RWPE1 (cell line): ENCODE data around the gene GUK1.
A peak's percentile ranks its signal among the peaks of the same experiment; 100 is the strongest.
"Not testable (repeated sequence)": the region's sequence is repeated elsewhere in the genome, so short reads cannot be mapped to it uniquely, and the experiment has no call there.

Experiments used
- CTCF ChIA-PET: fragments of 350-600 bp; sonication (Branson Sonifier 250); formaldehyde crosslinking; extraction: SDS; loops from one replicate; lab custom pipeline; 2021; lab: Yijun Ruan, JAX
- POLR2A ChIA-PET: fragments of 400-600 bp; formaldehyde crosslinking; extraction: SDS; loops from one replicate; lab custom pipeline; 2020; ENCODE audit warnings: antibody characterized with exemption; ENCODE audit not compliant: low non-redundant PET; lab: Yijun Ruan, JAX
- DNase-seq: peaks from one replicate; pipeline ENCODE4 v3.0.0; 2012; ENCODE audit warnings: low spot score
- H3K27ac ChIP-seq: fragments of 450-650 bp; 2 replicates; pipeline ENCODE4 v1.5.1; 2017
- CTCF ChIP-seq: fragments of 450-650 bp; conservative IDR thresholded peaks from 2 replicates; pipeline ENCODE4 v1.5.1; 2017; ENCODE audit warnings: low read depth, mild to moderate bottlenecking

Gene GUK1

DNA sequence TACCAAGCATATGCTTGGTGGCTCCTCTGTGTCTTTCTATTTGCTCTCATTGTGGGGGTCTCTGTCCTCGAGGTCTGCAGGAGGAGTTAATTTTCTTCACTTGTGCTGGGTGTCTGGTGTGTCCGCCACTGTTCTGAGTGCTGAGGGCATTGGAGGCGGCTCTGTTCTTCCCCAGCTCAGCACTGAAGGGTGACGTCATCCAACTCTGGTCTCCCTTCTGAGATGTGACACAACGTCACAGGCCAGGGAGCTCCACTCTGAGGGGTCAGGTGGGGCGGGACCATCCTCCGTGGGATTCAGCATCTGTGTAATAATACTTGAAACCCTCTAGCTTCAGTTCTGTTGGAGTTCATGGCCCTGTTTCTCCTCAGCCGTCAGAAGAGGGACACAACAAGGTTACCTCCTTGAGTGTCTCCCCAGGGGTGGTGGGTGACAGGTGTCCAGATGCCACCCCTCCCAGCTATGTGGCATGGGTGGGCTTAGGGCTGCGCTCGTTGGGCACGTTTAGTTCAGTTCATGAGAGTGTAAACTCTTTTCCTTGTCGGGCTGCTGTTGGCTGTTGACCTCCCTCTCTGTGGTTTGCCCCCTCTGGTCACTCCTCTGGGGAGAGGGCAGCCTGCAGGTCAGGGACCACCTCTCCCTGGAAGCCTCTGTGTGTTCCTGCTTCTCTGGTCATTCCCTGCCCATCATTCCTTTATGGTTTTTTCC, 28.6 kb downstream of the GUK1 start:
- no peak overlapping the region for H3K27ac ChIP-seq
- DNase-seq, result no peak
- no peak for TF ChIP-seq CTCF
- ChIA-PET CTCF (interaction anchor here (1.3 kb wide), 1 partner anchor 38 kb away, joined by 3 read pairs; no protein-coding TSS in a partner anchor), POLR2A (no interaction called here)

- CTCF ChIA-PET, result interaction anchor here (0.5 kb wide), 1 partner anchor 386 kb away, joined by 4 read pairs; no protein-coding TSS in a partner anchor
- no peak overlapping the region for H3K27ac ChIP-seq
- no peak for DNase-seq
- POLR2A ChIA-PET, result no interaction called here
- no peak for TF ChIP-seq CTCF
Observed at GRCh38 chr1:228169345-228169744, 29.3 kb downstream of the GUK1 start.

DNA sequence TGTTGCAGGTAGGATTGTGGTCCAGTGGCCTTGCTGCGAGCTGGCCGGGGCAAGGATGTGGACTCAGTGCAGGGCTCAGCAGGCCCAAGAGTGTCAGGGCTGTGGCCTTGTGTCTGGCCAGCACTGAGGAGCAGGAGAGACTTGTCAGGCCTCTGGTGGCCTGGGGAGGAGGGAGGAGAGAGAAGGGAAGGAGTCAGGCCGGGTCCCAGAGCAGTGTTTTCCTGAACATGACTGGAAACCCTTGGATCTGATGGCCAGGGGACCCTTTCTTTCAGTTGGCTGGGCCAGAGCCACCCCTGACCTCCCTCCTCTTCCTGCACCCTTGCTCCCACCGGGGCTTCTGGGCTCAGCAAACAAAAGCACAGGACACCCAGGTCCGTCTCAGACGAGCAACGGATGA, 30.6 kb downstream of the GUK1 start:
- no peak for DNase-seq
- peak overlapping the region; percentile 24 for H3K27ac ChIP-seq
- ChIA-PET POLR2A (no interaction called here), CTCF (no interaction called here)
- TF ChIP-seq CTCF, result no peak

- ChIA-PET CTCF (no interaction called here), POLR2A (no interaction called here)
- DNase-seq, result no peak
- H3K27ac ChIP-seq, result peak overlapping the region; percentile 24
- no peak for TF ChIP-seq CTCF
Observed at GRCh38 chr1:228171221-228171891, 31.3 kb downstream of the GUK1 start.

DNA sequence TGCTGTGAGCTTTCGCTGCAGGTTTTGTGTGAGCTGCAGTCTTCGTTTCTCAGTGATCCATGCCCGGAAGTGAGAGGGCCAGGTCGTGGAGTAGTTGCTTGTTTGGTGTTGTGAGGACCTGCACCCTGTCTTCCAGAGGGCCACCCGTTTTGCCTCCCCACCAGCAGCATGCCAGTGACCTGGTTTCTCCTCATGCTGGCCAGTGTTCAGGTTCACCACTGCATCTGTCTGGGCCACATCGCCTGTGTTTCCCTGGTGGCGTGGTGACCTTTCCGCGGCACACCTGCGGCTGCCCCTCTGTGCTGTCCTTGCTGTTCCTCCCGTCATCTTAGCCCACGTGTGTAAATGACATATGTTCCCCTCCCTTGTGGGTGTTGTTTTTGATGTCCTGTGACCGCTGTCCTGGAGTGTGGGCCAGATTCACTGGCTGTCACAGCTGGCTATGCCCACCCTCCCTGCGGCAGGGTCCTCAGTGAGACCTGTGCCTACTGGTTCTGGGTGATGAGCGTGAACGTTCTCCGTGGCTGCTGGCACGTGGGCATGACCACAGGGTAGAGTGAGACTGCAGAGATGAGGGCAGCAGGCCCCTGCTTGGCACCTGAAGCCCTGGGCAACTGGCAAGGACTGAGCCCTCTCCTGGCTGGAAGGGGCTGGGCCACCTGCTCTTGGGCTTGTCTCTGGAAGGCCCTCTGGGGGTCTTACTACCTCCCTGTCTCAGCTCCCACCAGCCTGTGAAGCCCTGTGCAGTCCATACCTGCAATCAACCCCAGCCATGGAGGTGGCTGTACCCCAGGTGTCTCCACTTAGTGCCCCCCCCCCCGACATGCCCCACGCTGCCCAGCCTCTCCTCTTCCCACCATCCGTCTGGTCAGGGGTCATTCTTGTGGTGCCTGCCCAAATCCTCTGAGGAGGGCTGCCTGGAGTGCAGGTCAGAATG, 32.8 kb downstream of the GUK1 start:
- POLR2A ChIA-PET, result no interaction called here
- CTCF ChIA-PET, result interaction anchor here (0.9 kb wide), 1 partner anchor 42 kb away, joined by 3 read pairs; no protein-coding TSS in a partner anchor
- no peak for DNase-seq
- H3K27ac ChIP-seq, result peak overlapping the region; percentile 52
- no peak for TF ChIP-seq CTCF

GRCh38 chr1:228173528-228174481, 33.7 kb downstream of the GUK1 start:
- peak; percentile 25 for DNase-seq
- CTCF ChIA-PET, POLR2A ChIA-PET: not testable (repeated sequence)
- peak overlapping the region; percentile 52 for H3K27ac ChIP-seq
